ENCODE data around the gene AKT1S1.

The AKT1S1 gene

DNA sequence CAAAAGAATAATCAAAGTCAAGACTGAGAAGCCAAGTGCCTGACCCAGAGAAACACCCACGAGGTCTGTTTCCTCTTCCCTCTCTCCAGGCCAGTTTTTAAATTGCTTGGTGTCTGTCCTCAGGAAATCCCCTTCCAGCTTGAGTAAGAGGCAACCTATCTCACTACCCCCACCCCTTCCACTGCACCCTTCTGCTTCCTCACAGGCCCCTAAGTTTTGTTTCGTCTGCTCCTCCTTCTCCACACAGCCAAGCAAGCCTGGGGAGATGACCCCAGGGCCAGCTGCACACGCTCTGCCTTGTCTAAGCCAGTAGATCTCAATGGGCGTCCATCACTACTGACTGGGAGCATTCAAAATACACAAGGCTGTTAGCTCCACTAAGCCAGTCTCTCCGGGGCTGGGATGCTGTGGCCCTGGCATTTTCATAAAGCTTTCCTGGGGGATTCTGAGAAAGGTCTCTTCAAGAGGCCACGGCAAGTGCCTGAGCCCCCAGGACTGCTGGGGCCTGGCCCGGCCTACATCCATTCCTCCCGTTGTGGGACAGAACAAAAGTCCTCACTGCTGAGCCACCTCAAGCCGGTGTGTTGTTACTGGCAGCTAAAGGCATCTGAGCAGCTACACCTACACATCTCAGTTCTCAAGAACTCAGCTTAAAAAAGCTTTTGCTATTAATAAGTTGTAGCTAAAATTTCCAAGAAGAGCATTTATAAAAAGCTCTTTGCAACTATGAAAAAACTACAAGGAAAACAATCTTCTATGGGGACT lies 34.4 kb upstream of the AKT1S1 start:
- Histone ChIP-seq H3K27me3 (no peaks in the 10 kb centered on the region), H3K36me3 (peaks cover 68 to 99% (median 96%) of the 10 kb centered on the region in 11 experiments), H3K4me1 (peaks cover 47 to 100% (median 71%) of the 10 kb centered on the region in 10 experiments), H3K9me3 (replicated peaks in 1 of 11) (no peaks in the 10 kb centered on the region), H3K27ac (peak overlapping the region; percentile 28 to 87 (median 75)), H4K20me1 (peaks cover 12 to 100% (median 99%) of the 10 kb centered on the region in 11 experiments; a peak in 21 of 22 replicates), H3K9ac (peak overlapping the region; percentile 31 to 73 (median 65); a peak in 20 of 22 replicates), H3K4me3 (peak overlapping the region in 1 of 10 experiments; percentile 9; a peak in 1 of 20 replicates), H3K4me2 (peak overlapping the region; percentile 55 to 96 (median 78))
- TF ChIP-seq Cebpa-rat (IDR thresholded peaks at IDR 0.05), result no peak

- peak overlapping the region in 9 of 11 experiments; percentile 3 to 87 (median 74); a peak in 13 of 22 replicates for H3K27ac ChIP-seq
- TF ChIP-seq Cebpa-rat (IDR thresholded peaks at IDR 0.05), result no peak
- peak overlapping the region in 8 of 11 experiments; percentile 6 to 69 (median 24); a peak in 5 of 22 replicates for H3K9ac ChIP-seq
- H3K4me1 ChIP-seq, result peaks cover 61 to 100% (median 85%) of the 10 kb centered on the region in 10 experiments
- H4K20me1 ChIP-seq, result peaks cover 3 to 100% (median 99%) of the 10 kb centered on the region in 11 experiments; a peak in 21 of 22 replicates
- peak overlapping the region in 4 of 11 experiments; percentile 9 to 96 (median 73); a peak in 7 of 22 replicates for H3K4me2 ChIP-seq
- no peaks in the 10 kb centered on the region for H3K9me3 ChIP-seq (replicated peaks in 1 of 11)
- no peak overlapping the region for H3K4me3 ChIP-seq
- H3K36me3 ChIP-seq, result peaks cover 63 to 97% (median 90%) of the 10 kb centered on the region in 11 experiments
- no peaks in the 10 kb centered on the region for H3K27me3 ChIP-seq
Observed at GRCh38 chr19:49910179-49910578, 33.0 kb upstream of the AKT1S1 start.

GRCh38 chr19:49908480-49909420 lies 31.6 kb upstream of the AKT1S1 start:
- Histone ChIP-seq H3K4me1 (peaks cover 76 to 100% (median 96%) of the 10 kb centered on the region in 10 experiments), H3K27ac (peak overlapping the region in 1 of 11 experiments; percentile 75; a peak in 1 of 22 replicates), H3K4me2 (peak overlapping the region; percentile 24 to 96 (median 47); a peak in 16 of 22 replicates), H3K36me3 (peaks cover 50 to 82% (median 76%) of the 10 kb centered on the region in 11 experiments), H3K27me3 (no peaks in the 10 kb centered on the region), H4K20me1 (peaks cover 0 to 95% (median 87%) of the 10 kb centered on the region in 11 experiments; a peak in 21 of 22 replicates), H3K9me3 (replicated peaks in 1 of 11) (no peaks in the 10 kb centered on the region), H3K9ac (no peak overlapping the region), H3K4me3 (no peak overlapping the region)
- no peak for TF ChIP-seq Cebpa-rat (IDR thresholded peaks at IDR 0.05)

DNA sequence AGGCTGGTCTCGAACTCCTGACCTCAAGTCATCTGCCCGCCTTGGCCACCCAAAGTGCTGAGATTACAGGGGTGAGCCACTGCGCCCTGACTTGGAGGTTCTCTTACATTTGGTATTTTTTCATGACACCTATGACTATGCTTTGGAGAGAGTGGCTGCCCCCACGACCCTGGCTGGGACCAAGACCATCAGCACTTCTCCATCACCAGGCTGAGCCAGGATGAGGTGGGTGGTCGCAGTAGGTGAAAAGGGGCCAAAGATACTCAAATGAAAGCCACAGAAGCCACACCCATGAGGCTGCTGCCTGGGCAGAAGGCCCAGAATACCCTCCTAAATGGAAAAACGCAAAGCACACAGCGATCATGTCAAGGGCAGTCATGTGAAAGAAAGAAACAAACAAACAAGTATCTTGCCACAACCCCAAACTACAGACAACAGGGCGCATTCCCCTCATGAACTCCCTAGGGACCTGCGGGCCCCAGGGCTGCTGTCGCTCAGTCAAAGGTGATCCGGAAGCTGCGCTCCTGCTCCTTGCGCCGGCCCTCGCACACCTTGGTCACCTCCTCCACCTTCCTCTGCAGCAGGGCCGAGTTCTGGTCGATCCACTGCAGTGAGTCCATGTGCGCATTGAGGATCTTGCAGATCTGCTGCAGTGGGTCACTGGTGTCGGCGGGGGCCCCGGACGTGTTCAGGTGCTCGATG lies 30.7 kb upstream of the AKT1S1 start:
- Histone ChIP-seq H3K4me3 (no peak overlapping the region), H3K27me3 (no peaks in the 10 kb centered on the region), H3K36me3 (peaks cover 41 to 74% (median 67%) of the 10 kb centered on the region in 11 experiments), H3K9ac (no peak overlapping the region), H3K4me1 (peaks cover 76 to 100% (median 95%) of the 10 kb centered on the region in 10 experiments), H3K9me3 (replicated peaks in 1 of 11) (no peaks in the 10 kb centered on the region), H4K20me1 (peaks cover 0 to 94% (median 78%) of the 10 kb centered on the region in 11 experiments; a peak in 21 of 22 replicates), H3K27ac (no peak overlapping the region; a peak in 1 of 22 replicates), H3K4me2 (peak overlapping the region; percentile 24 to 90 (median 47); a peak in 19 of 22 replicates)
- TF ChIP-seq Cebpa-rat (IDR thresholded peaks at IDR 0.05), result no peak

GRCh38 chr19:49906879-49907564 lies 29.9 kb upstream of the AKT1S1 start:
- no peaks in the 10 kb centered on the region for H3K9me3 ChIP-seq (replicated peaks in 1 of 11)
- peak overlapping the region; percentile 33 to 90 (median 50); a peak in 18 of 22 replicates for H3K4me2 ChIP-seq
- H3K27me3 ChIP-seq, result no peaks in the 10 kb centered on the region
- no peak overlapping the region for H3K4me3 ChIP-seq
- H3K4me1 ChIP-seq, result peaks cover 73 to 92% (median 86%) of the 10 kb centered on the region in 10 experiments
- H3K36me3 ChIP-seq, result peaks cover 34 to 65% (median 59%) of the 10 kb centered on the region in 11 experiments
- TF ChIP-seq Cebpa-rat (IDR thresholded peaks at IDR 0.05), result no peak
- peak overlapping the region in 3 of 11 experiments; percentile 33 to 34 (median 33); a peak in 3 of 22 replicates for H3K9ac ChIP-seq
- peak overlapping the region in 2 of 11 experiments; percentile 18 to 22; a peak in 1 of 22 replicates for H3K27ac ChIP-seq
- peaks cover 0 to 87% (median 70%) of the 10 kb centered on the region in 11 experiments; a peak in 21 of 22 replicates for H4K20me1 ChIP-seq

- peak overlapping the region in 5 of 10 experiments; percentile 5 to 33 (median 12); a peak in 5 of 20 replicates for H3K4me3 ChIP-seq
- H3K9ac ChIP-seq, result peak overlapping the region in 7 of 11 experiments; percentile 7 to 51 (median 23); a peak in 5 of 22 replicates
- H3K9me3 ChIP-seq (replicated peaks in 1 of 11), result no peaks in the 10 kb centered on the region
Observed at GRCh38 chr19:49904136-49904535, 27.0 kb upstream of the AKT1S1 start.

GRCh38 chr19:49896863-49897621 lies 19.9 kb upstream of the AKT1S1 start, which contains the start of gene IL4I1:
TSS of gene IL4I1 (minus strand) at chr19:49896887. CDS start at chr19:49896160, 727 bp downstream.
- H3K9me3 ChIP-seq (replicated peaks in 1 of 11), result no peaks in the 10 kb centered on the region
- peaks cover 0 to 13% (median 0%) of the 10 kb centered on the region in 11 experiments; a peak in 2 of 22 replicates for H3K36me3 ChIP-seq
- peak within 1 kb of the TSS; percentile 72 to 84 (median 78) for H3K9ac ChIP-seq
- H3K27ac ChIP-seq, result peak within 1 kb of the TSS; percentile 70 to 97 (median 89)
- H3K4me2 ChIP-seq, result peak within 1 kb of the TSS; percentile 79 to 100 (median 98)
- no peak for TF ChIP-seq Cebpa-rat (IDR thresholded peaks at IDR 0.05)
- H3K27me3 ChIP-seq, result peaks cover 0 to 4% (median 0%) of the 10 kb centered on the region in 11 experiments; a peak in 1 of 22 replicates
- H3K4me1 ChIP-seq, result peaks cover 56 to 86% (median 71%) of the 10 kb centered on the region in 10 experiments
- peak within 1 kb of the TSS; percentile 44 to 65 (median 52); a peak in 19 of 20 replicates for H3K4me3 ChIP-seq
- H4K20me1 ChIP-seq, result peaks cover 0 to 7% (median 0%) of the 10 kb centered on the region in 11 experiments; a peak in 7 of 22 replicates

More at GRCh38 chr19:49904136-49904535, 27.0 kb upstream of the AKT1S1 start:
- Histone ChIP-seq H3K36me3 (peaks cover 28 to 38% (median 35%) of the 10 kb centered on the region in 11 experiments), H3K27me3 (no peaks in the 10 kb centered on the region), H3K4me2 (peak overlapping the region; percentile 47 to 90 (median 72)), H3K4me1 (peaks cover 67 to 88% (median 76%) of the 10 kb centered on the region in 10 experiments), H4K20me1 (peaks cover 0 to 58% (median 42%) of the 10 kb centered on the region in 11 experiments; a peak in 21 of 22 replicates), H3K27ac (peak overlapping the region in 10 of 11 experiments; percentile 38 to 57 (median 48); a peak in 17 of 22 replicates)
- TF ChIP-seq Cebpa-rat (IDR thresholded peaks at IDR 0.05), result no peak
